NCI-H460 (cell line): ENCODE measurements around the gene GTF2IRD2. TPM values are rescaled to one million over a fixed set of nuclear protein-coding genes. Genes with fewer than 3 reads are reported as not detected.
"Not testable (repeated sequence)": the region's sequence is repeated elsewhere in the genome, so short reads cannot be mapped to it uniquely, and the experiment has no call there.

Experiments
- DNase-seq: peaks from one replicate; pipeline ENCODE4 v3.0.0-alpha.2; 2016; ENCODE audit warnings: low read depth; ENCODE audit errors: extremely low read depth
- polyA plus RNA-seq: library from polyadenylated mRNA; depleted of rRNA; stranded (reverse); fragments of >200 nt; gene quantifications from 2 replicates; pipeline ENCODE4 v1.2.3, GENCODE V29; 2014; cell fraction: nucleus; rRNA removed
- total RNA-seq: library from RNA; depleted of rRNA; stranded (reverse); fragments of >200 nt; shearing (Covaris generic); gene quantifications from 2 replicates; pipeline ENCODE4 v1.2.3, GENCODE V29; 2014; rRNA removed

The GTF2IRD2 gene
- total RNA-seq, result 6.2 and 14.3 TPM in 2 replicates
- polyA plus RNA-seq, result 5.9 and 11.3 TPM in 2 replicates

DNA sequence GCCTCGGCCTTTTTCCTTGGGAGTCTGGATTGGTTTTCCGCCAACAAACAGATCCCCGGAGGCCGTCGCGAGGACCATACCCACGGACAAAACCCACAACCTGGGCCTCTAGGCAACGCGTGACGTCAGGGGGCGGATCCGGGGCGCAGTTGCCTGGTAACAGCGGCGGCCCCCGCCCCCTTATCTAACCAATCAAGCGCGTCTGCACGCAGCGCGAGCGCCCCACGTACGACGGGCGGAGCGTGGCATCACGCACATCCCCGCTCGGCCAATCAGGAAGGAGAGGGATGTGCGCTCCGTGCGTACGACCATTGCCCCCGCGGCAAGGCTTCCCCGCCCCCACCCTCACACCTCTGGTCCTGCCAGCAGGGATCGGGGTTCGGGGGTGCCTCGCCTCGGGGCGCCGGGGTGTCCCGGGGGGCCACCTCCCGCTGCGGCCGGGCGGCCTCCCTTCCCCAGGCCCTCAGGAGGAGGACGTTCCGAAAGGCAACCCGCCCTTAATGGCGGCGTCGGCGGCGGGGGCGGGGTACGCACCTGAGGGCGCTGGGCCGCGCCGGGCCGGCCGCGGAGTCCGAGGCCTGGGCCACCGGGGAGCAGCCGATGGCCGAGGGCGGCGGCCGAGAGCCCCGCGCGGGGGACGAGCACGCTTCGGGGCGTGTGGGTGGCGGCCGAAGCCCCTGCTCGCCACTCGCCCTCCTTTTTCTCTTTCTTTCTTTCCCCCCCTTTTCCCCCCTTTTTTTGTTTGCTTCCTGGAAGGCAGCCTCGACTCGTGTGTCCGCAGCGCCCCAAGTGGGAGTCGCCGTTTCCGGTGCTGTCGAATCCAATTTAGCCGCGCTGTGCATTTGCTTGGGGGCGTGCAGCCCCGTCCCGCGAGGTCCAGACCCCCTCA is at the start of gene GTF2IRD2:
GTF2IRD2 (minus strand) TSS at position 773 of the 889 bp plus-strand sequence. CDS start 15,227 bp downstream, outside the sequence.
- DNase-seq, result not testable (repeated sequence)

DNA sequence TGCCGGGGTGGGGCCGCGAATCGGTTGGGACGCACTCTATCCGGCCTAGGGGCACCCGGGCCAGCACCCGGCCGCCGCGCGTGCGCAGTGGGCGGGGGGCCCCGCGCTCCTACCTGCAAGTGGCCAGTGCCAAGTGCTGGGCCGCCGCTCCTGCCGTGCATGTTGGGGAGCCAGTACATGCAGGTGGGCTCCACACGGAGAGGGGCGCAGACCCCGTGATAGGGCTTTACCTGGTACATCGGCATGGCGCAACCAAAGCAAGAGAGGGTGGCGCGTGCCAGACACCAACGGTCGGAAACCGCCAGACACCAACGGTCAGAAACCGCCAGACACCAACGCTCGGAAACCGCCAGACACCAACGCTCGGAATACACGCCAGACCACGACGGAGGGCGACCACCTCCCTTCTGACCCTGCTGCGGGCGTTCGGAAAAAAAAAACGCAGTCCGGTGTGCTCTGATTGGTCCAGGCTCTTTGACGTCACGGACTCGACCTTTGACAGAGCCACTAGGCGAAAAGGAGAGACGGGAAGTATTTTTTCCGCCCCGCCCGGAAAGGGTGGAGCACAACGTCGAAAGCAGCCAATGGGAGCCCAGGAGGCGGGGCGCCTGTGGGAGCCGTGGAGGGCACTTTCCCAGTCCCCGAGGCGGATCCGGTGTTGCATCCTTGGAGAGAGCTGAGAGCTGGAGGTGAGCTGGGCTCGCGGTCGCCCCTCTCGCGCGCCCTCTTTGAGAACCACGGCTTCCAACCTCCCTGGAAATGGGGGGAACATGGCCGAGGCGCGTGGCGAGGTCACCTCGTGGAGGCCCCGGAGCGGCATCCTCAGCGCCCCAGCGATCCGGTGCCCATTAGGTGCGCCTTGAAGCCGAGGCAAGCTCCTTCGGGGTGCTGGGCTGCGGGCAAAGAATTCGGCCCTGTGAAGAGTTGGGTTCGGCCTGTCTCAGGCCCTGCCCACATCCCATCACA is 39.0 kb upstream of the GTF2IRD2 start:
- DNase-seq, result peak; percentile 76

- DNase-seq, result not testable (repeated sequence)
These were observed 38.2 kb upstream of the GTF2IRD2 start for GRCh38 chr7:74889518-74890129.

DNA sequence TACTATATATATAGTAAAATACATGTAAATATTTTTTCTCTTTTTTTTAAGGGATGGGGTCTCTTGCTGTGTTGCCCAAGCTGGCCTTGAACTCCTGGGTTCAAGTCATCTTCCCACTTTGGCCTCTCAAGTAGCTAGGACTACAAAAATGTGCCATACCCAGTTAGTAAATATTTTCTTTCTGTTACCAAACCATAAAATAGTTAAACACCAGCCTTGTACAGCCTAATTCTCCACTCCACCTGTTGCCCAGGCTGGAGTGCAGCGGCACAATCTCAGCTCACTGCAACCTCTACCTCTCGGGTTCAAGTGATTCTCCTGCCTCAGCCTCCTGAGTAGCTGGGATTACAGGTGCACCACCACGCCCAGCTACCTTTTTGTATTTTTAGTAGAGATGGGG is 33.9 kb upstream of the GTF2IRD2 start:
- DNase-seq, result not testable (repeated sequence)

DNA sequence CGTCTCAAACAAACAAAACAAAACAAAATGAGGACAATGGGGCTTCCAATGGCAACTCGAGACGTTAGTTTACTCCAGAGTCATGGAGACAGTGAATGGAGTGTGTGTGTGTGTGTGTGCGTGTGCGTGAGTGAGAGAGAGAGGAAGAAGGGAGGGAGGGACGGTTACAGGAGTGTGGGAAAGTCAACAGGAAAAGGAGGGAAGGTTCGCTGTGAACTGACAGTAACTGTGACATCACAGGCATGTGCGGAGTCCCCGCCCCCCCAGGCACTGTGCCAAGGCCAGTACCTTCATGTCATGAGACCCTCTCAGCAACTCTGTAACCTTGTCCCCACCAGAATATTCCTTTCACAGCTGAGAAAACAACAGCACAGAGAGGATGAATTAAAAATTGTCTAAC is 30.7 kb upstream of the GTF2IRD2 start:
- not testable (repeated sequence) for DNase-seq

DNA sequence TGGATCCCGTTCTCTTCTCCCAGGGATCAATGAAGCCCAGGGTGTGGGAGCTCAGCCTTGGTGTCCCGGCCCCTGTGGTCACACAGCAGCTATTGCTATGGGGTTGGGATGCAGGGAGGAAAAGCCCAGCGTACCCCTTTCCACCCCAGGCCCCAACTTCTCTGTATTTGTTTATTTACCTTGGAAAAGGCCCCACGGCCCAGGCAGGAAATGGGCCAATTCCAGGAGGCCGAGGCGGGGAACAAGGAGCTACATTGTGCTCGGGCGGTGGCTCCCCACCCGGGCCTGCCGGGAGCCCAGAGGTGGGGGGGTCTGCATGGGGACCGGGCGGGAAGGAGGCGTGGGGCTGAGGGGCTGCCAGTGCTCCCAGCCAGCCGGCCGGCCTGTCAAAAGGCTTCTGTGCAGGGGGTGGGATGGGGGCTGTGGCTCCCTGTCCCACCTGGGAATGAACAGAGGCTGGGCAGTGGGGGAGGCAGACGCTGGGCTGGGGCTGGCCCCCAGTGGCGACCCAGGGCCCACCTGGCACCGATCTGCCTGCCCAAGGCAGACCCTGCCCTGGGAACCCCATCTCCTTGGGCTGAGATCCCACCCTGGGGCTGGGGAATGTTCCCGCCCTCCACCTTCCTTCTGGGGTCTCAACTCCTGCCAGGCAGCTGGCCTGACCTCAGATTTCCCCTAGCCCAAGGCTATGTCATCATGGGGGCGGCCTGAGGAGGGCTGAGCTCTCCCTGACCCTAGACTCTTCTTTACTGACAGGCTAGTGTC is 23.5 kb upstream of the GTF2IRD2 start:
- DNase-seq, result peak; percentile 3

DNA sequence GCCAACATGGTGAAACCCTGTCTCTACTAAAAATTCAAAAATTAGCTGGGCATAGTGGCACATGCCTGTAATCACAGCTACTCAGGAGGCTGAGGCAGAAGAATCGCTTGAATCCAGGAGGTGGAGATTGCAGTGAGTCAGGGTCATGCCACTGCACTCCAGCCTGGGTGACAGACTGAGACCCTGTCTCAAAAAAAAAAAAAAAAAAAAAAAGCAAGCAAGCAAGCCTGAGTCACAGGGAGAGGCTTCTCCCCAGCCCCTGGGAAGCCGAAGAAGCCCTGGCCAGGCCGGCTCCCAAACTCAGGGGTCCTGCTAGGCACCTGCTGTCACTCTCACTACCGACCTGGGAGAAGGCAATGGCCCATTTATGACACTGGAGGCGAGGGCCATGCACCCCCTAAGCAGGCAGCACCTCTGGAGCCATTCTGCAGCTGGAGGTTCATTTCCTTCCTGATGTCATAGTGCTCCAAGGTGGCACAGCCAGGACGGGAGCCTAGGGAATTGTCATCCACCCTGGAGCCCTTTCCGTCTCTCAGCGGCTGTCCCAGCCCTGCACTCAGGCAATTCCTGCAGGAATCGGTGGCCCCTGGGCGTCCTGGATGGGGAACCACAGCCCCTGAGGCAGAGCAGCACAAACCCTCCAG is 22.8 kb upstream of the GTF2IRD2 start:
- not testable (repeated sequence) for DNase-seq

GRCh38 chr7:74872542-74872941 is 21.1 kb upstream of the GTF2IRD2 start:
- DNase-seq, result not testable (repeated sequence)

DNA sequence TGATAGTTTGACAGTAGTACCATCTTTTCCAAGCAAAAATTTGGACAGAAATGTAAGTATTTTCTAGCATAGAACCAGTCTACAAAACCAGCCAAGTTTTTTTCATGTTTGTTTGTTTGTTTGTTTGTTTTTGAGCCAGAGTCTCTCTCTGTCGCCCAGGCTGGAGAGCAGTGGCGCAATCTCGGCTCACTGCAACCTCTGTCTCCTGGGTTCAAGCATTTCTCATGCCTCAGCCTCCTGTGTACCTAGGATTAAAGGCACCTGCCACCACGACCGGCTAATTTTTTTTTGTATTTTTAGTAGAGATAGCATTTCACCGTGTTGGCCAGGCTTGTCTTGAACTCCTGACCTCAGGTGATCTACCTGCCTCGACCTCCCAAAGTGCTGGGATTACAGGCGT is 14.4 kb upstream of the GTF2IRD2 start:
- not testable (repeated sequence) for DNase-seq

GRCh38 chr7:74849853-74850252 is 1.6 kb downstream of the GTF2IRD2 start:
- DNase-seq, result not testable (repeated sequence)

DNA sequence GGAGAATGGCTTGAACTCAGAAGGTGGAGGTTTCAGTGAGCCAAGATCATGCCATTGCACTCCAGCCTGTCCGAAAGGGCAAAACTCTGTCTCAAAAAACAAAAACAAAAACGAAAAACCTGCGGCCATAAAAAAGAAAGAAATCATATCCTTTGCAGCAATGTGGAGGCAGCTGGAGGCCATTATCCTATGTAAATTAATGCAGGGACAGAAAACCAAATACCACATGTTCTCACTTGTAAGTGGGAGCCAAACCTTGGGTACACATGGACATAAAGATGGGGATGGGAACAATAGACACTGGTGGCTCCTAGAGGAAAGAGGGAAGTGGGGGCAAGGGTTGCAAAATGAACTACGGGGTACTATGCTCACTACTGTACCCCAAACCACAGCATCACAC is 21.0 kb downstream of the GTF2IRD2 start:
- not testable (repeated sequence) for DNase-seq

DNA sequence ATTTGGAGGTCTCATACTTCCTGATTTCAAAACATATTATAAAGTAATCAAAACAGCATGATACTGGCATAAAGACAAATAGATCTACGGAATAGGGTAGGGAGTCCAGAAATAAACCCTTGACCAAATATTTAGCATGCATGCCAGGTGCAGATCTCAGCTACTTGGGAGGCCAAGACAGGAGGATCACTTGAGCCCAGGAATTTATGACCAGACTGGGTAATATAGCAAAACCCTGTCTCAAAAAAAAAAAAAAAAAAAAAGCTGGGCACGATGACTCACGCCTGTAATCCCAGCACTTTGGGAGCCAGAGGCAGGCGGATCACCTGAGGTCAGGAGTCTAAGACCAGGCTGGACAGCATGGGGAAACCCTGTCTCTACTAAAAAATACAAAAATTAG is 21.4 kb downstream of the GTF2IRD2 start:
- not testable (repeated sequence) for DNase-seq

DNA sequence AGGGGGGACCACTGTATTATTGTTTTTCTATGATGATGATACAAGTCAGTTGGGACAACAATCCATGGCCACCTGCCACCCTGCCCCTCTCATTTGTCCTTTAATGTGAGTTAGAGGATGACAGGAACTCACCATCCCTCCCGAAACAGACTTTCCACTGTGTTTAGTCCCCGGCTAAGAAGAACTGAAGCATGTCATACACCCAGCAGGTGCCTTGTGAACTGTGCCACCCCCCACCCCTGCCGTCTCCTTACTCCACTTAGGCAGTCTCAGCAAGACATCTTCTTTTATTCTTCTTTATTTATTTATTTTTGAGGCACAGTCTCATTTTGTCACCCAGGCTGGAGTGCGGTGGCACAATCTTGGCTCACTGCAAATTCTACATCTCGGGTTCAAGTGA is 30.1 kb downstream of the GTF2IRD2 start:
- not testable (repeated sequence) for DNase-seq

- not testable (repeated sequence) for DNase-seq
These were observed 31.1 kb downstream of the GTF2IRD2 start for GRCh38 chr7:74820146-74820805.

DNA sequence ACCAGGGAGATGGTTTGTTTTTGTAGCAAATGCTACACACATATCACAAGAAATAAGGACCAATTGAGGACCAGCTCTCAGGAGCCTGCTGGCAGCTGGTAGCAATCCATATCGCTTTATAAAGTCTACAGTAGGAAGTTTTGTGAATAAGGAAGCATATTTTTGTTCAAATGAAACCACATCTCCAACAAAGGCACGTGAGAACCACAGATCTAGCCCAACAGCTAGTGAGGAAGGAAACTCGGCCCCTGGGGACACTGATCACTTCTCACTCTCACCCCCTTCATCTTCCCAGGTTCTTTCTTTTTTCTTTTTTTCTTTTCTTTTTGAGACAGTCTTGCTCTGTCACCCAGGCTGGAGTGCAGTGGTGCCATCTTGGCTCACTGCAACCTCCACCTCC is 35.5 kb downstream of the GTF2IRD2 start:
- not testable (repeated sequence) for DNase-seq

GRCh38 chr7:74798644-74799043 is 52.8 kb downstream of the GTF2IRD2 start:
- not testable (repeated sequence) for DNase-seq

DNA sequence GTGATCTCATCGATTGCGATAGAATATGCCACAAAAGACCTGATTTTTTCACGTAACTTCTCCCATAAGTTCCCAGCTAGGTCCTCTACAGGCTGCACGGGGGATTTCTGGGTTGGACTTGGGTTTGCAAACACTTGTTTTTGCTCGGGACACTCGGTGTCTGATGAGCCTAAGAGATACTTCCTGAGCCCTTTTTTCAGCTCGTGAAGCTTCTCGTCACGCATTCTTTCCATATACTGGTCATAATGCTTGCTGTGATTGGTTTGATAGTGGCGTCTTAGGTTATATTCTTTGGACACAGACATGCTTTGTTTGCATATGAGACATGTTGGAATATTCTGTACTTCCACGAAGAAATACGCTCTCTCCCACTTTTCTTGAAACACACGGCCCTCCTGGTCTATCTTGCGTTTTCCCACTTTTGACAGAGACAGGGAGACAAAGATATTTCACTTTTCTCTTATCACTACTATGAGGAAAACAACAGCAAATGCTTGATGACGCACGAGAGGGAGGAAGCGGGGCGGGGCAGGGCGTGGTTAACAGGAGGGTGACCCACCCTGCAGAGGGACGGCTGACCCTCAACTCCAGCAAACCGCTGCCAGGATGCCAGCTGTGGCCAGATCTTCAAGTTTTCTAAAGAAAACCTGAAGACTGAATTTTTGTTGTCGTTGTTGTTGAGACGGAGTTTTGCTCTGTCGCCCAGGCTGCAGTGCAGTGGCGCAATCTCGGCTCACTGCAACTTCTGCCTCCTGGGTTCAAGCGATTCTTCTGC is 53.4 kb downstream of the GTF2IRD2 start:
- DNase-seq, result peak; percentile 68

- DNase-seq, result not testable (repeated sequence)
These were observed 62.1 kb downstream of the GTF2IRD2 start for GRCh38 chr7:74789200-74789736.
